Sigmoid colon (tissue), 7 donors: ENCODE results near the gene MRPL51. TPM values are rescaled to one million over a fixed set of nuclear protein-coding genes. Genes with fewer than 3 reads are reported as not detected.
"Not testable (repeated sequence)": the region's sequence is repeated elsewhere in the genome, so short reads cannot be mapped to it uniquely, and the experiment has no call there.

Source experiments
- DNase-seq: peaks from one replicate; pipeline ENCODE4 v3.0.0-alpha.2; 2019
- H3K27ac ChIP-seq, 4 donors: fragments of 200-600 bp; sonication (generic); one replicate each; pipeline ENCODE4 v1.5.1; 2016 to 2019; ENCODE audit warnings: mild to moderate bottlenecking in 1 of 4
- H3K27me3 ChIP-seq, 3 donors: fragments of 200-600 bp; sonication (generic); one replicate each; pipeline ENCODE4 v1.5.1; 2019; ENCODE audit warnings: mild to moderate bottlenecking in 1 of 3
- H3K36me3 ChIP-seq, 4 donors: fragments of 200-600 bp; sonication (generic); one replicate each; pipeline ENCODE4 v1.5.1; 2016 to 2019
- H3K4me1 ChIP-seq, 4 donors: fragments of 200-600 bp; sonication (generic); one replicate each; pipeline ENCODE4 v1.5.1; 2017 to 2019
- H3K4me3 ChIP-seq, 4 donors: fragments of 200-600 bp; sonication (generic); one replicate each; pipeline ENCODE4 v1.5.1; 2017 to 2019; ENCODE audit warnings: mild to moderate bottlenecking in 2 of 4, moderate library complexity in 1 of 4
- H3K9me3 ChIP-seq, 4 donors: fragments of 200-600 bp in 3 of 4; sonication (generic) in 3 of 4; one replicate each; pipeline versions ENCODE4 v1.5.1 to v1.6.1; 2013 to 2019
- EP300 ChIP-seq, 4 donors: sonication (generic); formaldehyde crosslinking; IDR thresholded peaks; one replicate each; pipeline ENCODE4 v1.6.1; 2017; ENCODE audit warnings: antibody characterized with exemption in 4 of 4
- POLR2A ChIP-seq, 2 donors: fragments of 450-650 bp; IDR thresholded peaks; one replicate each; pipeline ENCODE4 v1.6.1; 2016; ENCODE audit warnings: antibody characterized with exemption in 2 of 2, mild to moderate bottlenecking in 2 of 2, moderate library complexity in 2 of 2
- POLR2AphosphoS5 ChIP-seq, 4 donors: sonication (generic); formaldehyde crosslinking; IDR thresholded peaks; one replicate each; pipeline ENCODE4 v1.6.1; 2017; ENCODE audit warnings: antibody characterized with exemption in 4 of 4
- WGBS, 2 donors: extraction: QIAGEN DNeasy Blood & Tissue Kit; methylation state at CpG; one replicate each; pipeline ENCODE4 v1.1.7; 2013; 5-methylcytosine and 5-hydroxymethylcytosine counted together
- intact Hi-C: fragments of 100-400 bp; cut with DNase I; formaldehyde crosslinking; loops from one replicate; pipeline ENCODE4 v1.15.1; 2023
- polyA plus RNA-seq, 3 donors: library from polyadenylated mRNA; stranded (reverse); fragments of 200-250 nt; gene quantifications; one replicate each; pipeline ENCODE4 v1.2.3, GENCODE V29; 2013
- total RNA-seq, 4 donors: library from RNA; depleted of rRNA; stranded (reverse); fragments of >200 nt; gene quantifications; one replicate each; pipeline ENCODE4 v1.1.0, GENCODE V29; 2016
- TF ChIP-seq, protein P1 (sequence below), 4 experiments: fragments of 450-650 bp in 3 of 4; fragments of 200-600 bp in 1 of 4; IDR thresholded peaks; one replicate each; pipeline ENCODE4 v1.5.1; 2016 to 2019; ENCODE audit warnings: antibody characterized with exemption in 4 of 4, mild to moderate bottlenecking in 3 of 4, moderate library complexity in 2 of 4
- donor health status: healthy with polysubstance abuse.
- donor health status: Bipolar disorder and iron deficiency.
- donor health status: healthy.

Gene MRPL51
- total and polyA plus RNA-seq, 7 donors, result 52.9 to 142 (median 113) TPM

DNA sequence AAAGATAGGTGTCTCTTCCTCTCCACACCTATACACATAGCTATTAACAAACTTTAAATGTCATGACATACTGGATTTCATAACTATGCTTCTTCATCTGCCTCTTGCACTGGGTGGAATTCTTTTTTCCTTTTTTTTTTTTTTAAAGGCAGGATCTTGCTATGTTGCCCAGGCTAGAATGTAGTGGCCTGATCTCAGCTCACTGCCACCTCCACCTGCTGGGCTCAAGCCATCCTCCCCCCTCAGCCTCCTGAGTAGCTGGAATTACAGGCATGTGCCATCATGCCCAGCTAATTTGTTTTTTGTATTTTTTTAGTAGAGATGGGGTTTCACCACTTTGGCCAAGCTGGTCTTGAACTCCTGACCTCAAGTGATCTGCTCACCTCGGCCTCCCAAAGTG is 4.8 kb downstream of the MRPL51 start:
- H3K27me3 ChIP-seq, result no peaks in the 10 kb centered on the region
- H3K4me1 ChIP-seq, result peaks cover 0 to 12% (median 5%) of the 10 kb centered on the region in 4 donors
- TF ChIP-seq, protein P1, sequence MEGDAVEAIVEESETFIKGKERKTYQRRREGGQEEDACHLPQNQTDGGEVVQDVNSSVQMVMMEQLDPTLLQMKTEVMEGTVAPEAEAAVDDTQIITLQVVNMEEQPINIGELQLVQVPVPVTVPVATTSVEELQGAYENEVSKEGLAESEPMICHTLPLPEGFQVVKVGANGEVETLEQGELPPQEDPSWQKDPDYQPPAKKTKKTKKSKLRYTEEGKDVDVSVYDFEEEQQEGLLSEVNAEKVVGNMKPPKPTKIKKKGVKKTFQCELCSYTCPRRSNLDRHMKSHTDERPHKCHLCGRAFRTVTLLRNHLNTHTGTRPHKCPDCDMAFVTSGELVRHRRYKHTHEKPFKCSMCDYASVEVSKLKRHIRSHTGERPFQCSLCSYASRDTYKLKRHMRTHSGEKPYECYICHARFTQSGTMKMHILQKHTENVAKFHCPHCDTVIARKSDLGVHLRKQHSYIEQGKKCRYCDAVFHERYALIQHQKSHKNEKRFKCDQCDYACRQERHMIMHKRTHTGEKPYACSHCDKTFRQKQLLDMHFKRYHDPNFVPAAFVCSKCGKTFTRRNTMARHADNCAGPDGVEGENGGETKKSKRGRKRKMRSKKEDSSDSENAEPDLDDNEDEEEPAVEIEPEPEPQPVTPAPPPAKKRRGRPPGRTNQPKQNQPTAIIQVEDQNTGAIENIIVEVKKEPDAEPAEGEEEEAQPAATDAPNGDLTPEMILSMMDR (IDR thresholded peaks at IDR 0.05), result no peak
- TF ChIP-seq POLR2AphosphoS5 (IDR thresholded peaks at IDR 0.05) (no peak), POLR2A (IDR thresholded peaks at IDR 0.05) (no peak), EP300 (IDR thresholded peaks at IDR 0.05) (no peak)
- H3K27ac ChIP-seq, result no peak overlapping the region
- intact Hi-C loops, result no loop called here
- no peaks in the 10 kb centered on the region for H3K9me3 ChIP-seq
- no peak for DNase-seq
- H3K4me3 ChIP-seq, result no peak overlapping the region
- WGBS, 2 donors, result 93 to 97% methylated on average over 1 of the region's 1 CpG
- peaks cover 0 to 10% (median 0%) of the 10 kb centered on the region in 4 donors for H3K36me3 ChIP-seq

DNA sequence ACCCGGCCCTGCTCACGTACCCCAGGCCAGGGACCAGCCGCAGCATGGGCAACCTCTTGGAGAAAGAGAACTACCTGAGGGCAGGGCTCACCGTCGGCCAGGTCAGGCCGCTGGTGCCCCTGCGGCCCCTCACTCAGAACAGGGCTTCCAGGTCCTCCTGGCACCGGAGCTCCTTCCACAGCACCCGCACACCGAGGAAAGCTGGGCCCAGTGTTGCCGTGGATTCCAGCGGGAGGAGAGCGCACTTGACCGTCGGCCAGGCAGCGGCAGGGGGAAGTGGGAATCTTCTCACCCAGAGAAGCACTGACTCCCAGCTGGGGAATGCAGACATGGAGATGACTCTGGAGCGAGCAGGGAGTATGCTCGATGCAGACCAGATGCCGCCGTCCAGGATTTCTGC is 14.6 kb downstream of the MRPL51 start:
- H3K9me3 ChIP-seq, result no peaks in the 10 kb centered on the region
- TF ChIP-seq EP300 (IDR thresholded peaks at IDR 0.05) (no peak), POLR2AphosphoS5 (IDR thresholded peaks at IDR 0.05) (no peak), POLR2A (IDR thresholded peaks at IDR 0.05) (no peak)
- TF ChIP-seq, protein P1 (IDR thresholded peaks at IDR 0.05), result no peak
- no peak for DNase-seq
- WGBS, 2 donors, result 91 to 95% methylated on average over 20 of the region's 20 CpGs
- no peaks in the 10 kb centered on the region for H3K36me3 ChIP-seq
- H3K27me3 ChIP-seq, result no peaks in the 10 kb centered on the region
- H3K27ac ChIP-seq, result peak overlapping the region in 2 of 4 donors; percentile 43 to 71
- intact Hi-C loops, result no loop called here
- peaks cover 0 to 27% (median 8%) of the 10 kb centered on the region in 4 donors for H3K4me1 ChIP-seq
- no peak overlapping the region for H3K4me3 ChIP-seq

DNA sequence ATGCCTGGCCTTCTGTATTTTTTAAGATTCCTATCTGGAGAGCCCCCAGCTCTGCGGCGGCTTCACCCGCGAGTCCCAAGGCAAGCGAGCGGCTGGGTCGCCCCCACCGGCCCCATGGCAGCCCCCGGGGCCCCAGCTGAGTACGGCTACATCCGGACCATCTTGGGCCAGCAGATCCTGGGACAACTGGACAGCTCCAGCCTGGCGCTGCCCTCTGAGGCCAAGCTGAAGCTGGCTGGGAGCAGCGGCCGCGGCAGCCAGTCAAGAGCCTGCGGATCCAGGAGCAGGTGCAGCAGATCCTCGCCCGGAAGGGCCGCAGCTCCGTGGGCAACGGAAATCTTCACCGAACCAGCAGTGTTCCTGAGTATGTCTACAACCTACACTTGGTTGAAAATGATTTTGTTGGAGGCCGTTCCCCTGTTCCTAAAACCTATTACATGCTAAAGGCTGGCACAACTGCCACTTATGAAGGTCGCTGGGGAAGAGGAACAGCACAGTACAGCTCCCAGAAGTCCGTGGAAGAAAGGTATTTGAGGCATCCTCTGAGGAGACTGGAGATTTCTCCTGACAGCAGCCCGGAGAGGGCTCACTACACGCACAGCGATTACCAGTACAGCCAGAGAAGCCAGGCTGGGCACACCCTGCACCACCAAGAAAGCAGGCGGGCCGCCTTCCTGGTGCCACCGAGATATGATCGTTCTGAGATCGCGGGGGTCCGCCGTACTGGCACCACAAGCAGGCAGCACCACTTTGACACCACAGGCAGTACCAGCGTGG is 15.3 kb downstream of the MRPL51 start:
- not testable (repeated sequence) for H3K4me3 ChIP-seq, H3K9me3 ChIP-seq
- 95 to 96% methylated on average over 37 of the region's 37 CpGs for WGBS, 2 donors

DNA sequence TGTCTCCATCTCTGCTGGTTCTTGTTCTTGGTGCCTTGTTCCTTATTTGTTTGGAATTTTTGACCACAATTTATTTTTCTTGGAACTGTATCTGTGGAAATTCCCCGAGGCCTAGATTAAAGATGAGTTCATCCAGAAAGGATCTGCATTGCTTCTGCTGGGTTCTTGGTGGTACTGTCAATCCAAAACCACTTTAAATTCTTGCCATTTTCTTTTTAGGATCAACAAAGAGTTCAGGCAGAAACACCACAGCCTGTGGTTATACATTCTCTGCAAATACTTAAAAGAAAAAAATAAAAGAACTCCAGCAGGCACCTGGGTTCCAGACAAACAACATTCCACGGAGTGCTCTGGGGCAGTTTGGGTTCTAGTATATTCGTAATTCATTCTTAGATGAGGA is 16.6 kb downstream of the MRPL51 start:
- peak overlapping the region; percentile 29 to 81 (median 68) for H3K27ac ChIP-seq
- H3K4me3 ChIP-seq, result no peak overlapping the region
- TF ChIP-seq, protein P1 (IDR thresholded peaks at IDR 0.05), result no peak
- no peak for TF ChIP-seq EP300 (IDR thresholded peaks at IDR 0.05)
- TF ChIP-seq POLR2AphosphoS5 (IDR thresholded peaks at IDR 0.05), result peak in 2 of 4 donors; percentile 38 to 48
- TF ChIP-seq POLR2A (IDR thresholded peaks at IDR 0.05), result no peak
- no peaks in the 10 kb centered on the region for H3K27me3 ChIP-seq
- peaks cover 0 to 27% (median 8%) of the 10 kb centered on the region in 4 donors for H3K4me1 ChIP-seq
- intact Hi-C loops, result no loop called here
- no peaks in the 10 kb centered on the region for H3K9me3 ChIP-seq
- H3K36me3 ChIP-seq, result no peaks in the 10 kb centered on the region
- no peak for DNase-seq
- 71 to 82% methylated on average over 3 of the region's 3 CpGs for WGBS, 2 donors

More for the DNA sequence above, 15.3 kb downstream of the MRPL51 start:
- H3K27me3 ChIP-seq, intact Hi-C loops, DNase-seq, H3K36me3 ChIP-seq: not testable (repeated sequence)
- Histone ChIP-seq H3K27ac (peak overlapping the region in 3 of 4 donors; percentile 65 to 81 (median 71)), H3K4me1 (peaks cover 0 to 27% (median 8%) of the 10 kb centered on the region in 4 donors)

DNA sequence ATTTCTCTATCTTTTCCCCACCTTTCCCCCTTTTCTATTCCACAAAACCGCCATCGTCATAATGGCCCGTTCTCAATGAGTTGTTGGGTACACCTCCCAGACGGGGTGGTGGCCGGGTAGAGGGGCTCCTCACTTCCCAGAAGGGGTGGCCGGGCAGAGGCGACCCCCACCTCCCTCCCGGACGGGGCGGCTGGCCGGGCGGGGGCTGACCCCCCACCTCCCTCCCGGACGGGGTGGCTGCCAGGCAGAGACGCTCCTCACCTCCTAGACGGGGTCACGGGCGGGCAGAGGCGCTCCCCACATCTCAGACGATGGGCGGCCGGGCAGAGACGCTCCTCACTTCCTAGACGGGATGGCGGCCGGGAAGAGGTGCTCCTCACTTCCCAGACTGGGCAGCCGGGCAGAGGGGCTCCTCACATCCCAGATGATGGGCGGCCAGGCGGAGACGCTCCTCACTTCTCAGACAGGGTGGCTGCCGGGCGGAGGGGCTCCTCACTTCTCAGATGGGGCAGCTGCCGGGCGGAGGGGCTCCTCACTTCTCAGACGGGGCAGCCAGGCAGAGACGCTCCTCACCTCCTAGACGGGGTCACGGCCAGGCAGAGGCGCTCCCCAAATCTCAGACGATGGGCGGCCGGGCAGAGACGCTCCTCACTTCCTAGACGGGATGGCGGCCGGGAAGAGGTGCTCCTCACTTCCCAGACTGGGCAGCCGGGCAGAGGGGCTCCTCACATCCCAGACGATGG is 17.7 kb downstream of the MRPL51 start:
- H3K27me3 ChIP-seq, intact Hi-C loops, H3K9me3 ChIP-seq, H3K36me3 ChIP-seq, H3K4me3 ChIP-seq, H3K27ac ChIP-seq, DNase-seq: not testable (repeated sequence)
- H3K4me1 ChIP-seq, result peaks cover 0 to 32% (median 13%) of the 10 kb centered on the region in 4 donors
- WGBS, 2 donors, result 93 to 95% methylated on average over 46 to 47 of the region's 48 CpGs
